H9 (cell line): ENCODE data around the gene MGAT4A. TPM values are rescaled to one million over a fixed set of nuclear protein-coding genes. Genes with fewer than 3 reads are reported as not detected.

ENCODE experiments used
- DNase-seq: peaks from one replicate; pipeline ENCODE4 v3.0.0-alpha.2; 2017
- H2AFZ ChIP-seq: one replicate; pipeline ENCODE4 v1.6.1; 2013; ENCODE audit warnings: mild to moderate bottlenecking, low read length, control low read depth, moderate library complexity
- H2AK5ac ChIP-seq: 2 replicates; pipeline ENCODE4 v1.6.1; 2013; ENCODE audit warnings: low read length, control low read depth, mixed read lengths; ENCODE audit not compliant: insufficient read length
- H2BK120ac ChIP-seq: one replicate; pipeline ENCODE4 v1.6.1; 2013; ENCODE audit warnings: low read depth, mild to moderate bottlenecking, low read length, control low read depth, inconsistent platforms; ENCODE audit not compliant: poor library complexity, severe bottlenecking
- H2BK12ac ChIP-seq: 2 replicates; pipeline ENCODE4 v1.6.1; 2013; ENCODE audit warnings: low read length, control low read depth, mixed read lengths, low read depth; ENCODE audit not compliant: insufficient read length
- H2BK15ac ChIP-seq: 2 replicates; pipeline ENCODE4 v1.6.1; 2013; ENCODE audit warnings: low read depth, low read length, control low read depth
- H2BK20ac ChIP-seq: one replicate; pipeline ENCODE4 v1.6.1; 2013; ENCODE audit warnings: low read depth, mild to moderate bottlenecking, low read length, control low read depth, inconsistent platforms; ENCODE audit not compliant: poor library complexity, severe bottlenecking
- H2BK5ac ChIP-seq: 2 replicates; pipeline ENCODE4 v1.6.1; 2013; ENCODE audit warnings: low read length, control low read depth, mixed read lengths; ENCODE audit not compliant: insufficient read length
- H3K14ac ChIP-seq: 2 replicates; pipeline ENCODE4 v1.6.1; 2013; ENCODE audit warnings: low read length, control low read depth; ENCODE audit not compliant: insufficient read depth
- H3K18ac ChIP-seq: 2 replicates; pipeline ENCODE4 v1.6.1; 2013; ENCODE audit warnings: low read depth, mild to moderate bottlenecking, mixed read lengths, low read length, control low read depth; ENCODE audit not compliant: insufficient read length
- H3K23ac ChIP-seq: 2 replicates; pipeline ENCODE4 v1.6.1; 2013; ENCODE audit warnings: low read length, control low read depth, mixed read lengths, low read depth; ENCODE audit not compliant: insufficient read length
- H3K23me2 ChIP-seq: 2 replicates; pipeline ENCODE4 v1.6.1; 2013; ENCODE audit warnings: low read depth, mild to moderate bottlenecking, mixed read lengths, low read length, control low read depth; ENCODE audit not compliant: insufficient read length, poor library complexity, severe bottlenecking
- H3K27ac ChIP-seq: 2 replicates; pipeline ENCODE4 v1.5.1; 2013; ENCODE audit warnings: low read length, control low read depth, mixed read lengths, low read depth; ENCODE audit not compliant: insufficient read length
- H3K27me3 ChIP-seq: 2 replicates; pipeline ENCODE4 v1.6.1; 2013; ENCODE audit warnings: low read length, control low read depth, inconsistent platforms; ENCODE audit not compliant: insufficient read depth
- H3K4ac ChIP-seq: 2 replicates; pipeline ENCODE4 v1.6.1; 2013; ENCODE audit warnings: low read depth, mild to moderate bottlenecking, control low read depth, inconsistent platforms, low read length, moderate library complexity
- H3K4me1 ChIP-seq: 2 replicates; pipeline ENCODE4 v1.6.1; 2013; ENCODE audit warnings: low read length, control low read depth, inconsistent platforms; ENCODE audit not compliant: insufficient read depth
- H3K4me2 ChIP-seq: 2 replicates; pipeline ENCODE4 v1.6.1; 2013; ENCODE audit warnings: low read length, control low read depth, mixed read lengths; ENCODE audit not compliant: insufficient read length, insufficient read depth
- H3K56ac ChIP-seq: 2 replicates; pipeline ENCODE4 v1.6.1; 2013; ENCODE audit warnings: low read depth, mild to moderate bottlenecking, mixed read lengths, low read length, control low read depth; ENCODE audit not compliant: insufficient read length
- H3K79me1 ChIP-seq: 2 replicates; pipeline ENCODE4 v1.6.1; 2013; ENCODE audit warnings: low read depth, mild to moderate bottlenecking, moderate library complexity, low read length, control low read depth, inconsistent platforms; ENCODE audit not compliant: insufficient read depth, poor library complexity, severe bottlenecking
- H3K79me2 ChIP-seq: 2 replicates; pipeline ENCODE4 v1.6.1; 2013; ENCODE audit warnings: low read length, control low read depth, inconsistent platforms; ENCODE audit not compliant: insufficient read depth
- H3K9ac ChIP-seq: 2 replicates; pipeline ENCODE4 v1.6.1; 2013; ENCODE audit warnings: low read length, control low read depth, mixed read lengths; ENCODE audit not compliant: insufficient read length; ENCODE audit errors: extremely low read depth
- H3K9me3 ChIP-seq: one replicate; pipeline ENCODE4 v1.6.1; 2013; ENCODE audit warnings: low read depth, low read length, inconsistent platforms; ENCODE audit not compliant: control insufficient read depth
- H3T11ph ChIP-seq: one replicate; pipeline ENCODE4 v1.6.1; 2013; ENCODE audit warnings: mild to moderate bottlenecking, low read length, control low read depth, inconsistent platforms
- H4K20me1 ChIP-seq: one replicate; pipeline ENCODE4 v1.6.1; 2013; ENCODE audit not compliant: control insufficient read depth, insufficient read length, insufficient read depth
- H4K5ac ChIP-seq: 2 replicates; pipeline ENCODE4 v1.6.1; 2013; ENCODE audit warnings: low read depth, mild to moderate bottlenecking, mixed read lengths, low read length, control low read depth; ENCODE audit not compliant: insufficient read length
- H4K8ac ChIP-seq: replicated peaks from 2 replicates; pipeline ENCODE4 v1.6.1; 2013; ENCODE audit warnings: low read length, control low read depth, mixed read lengths, low read depth; ENCODE audit not compliant: insufficient read length
- H4K91ac ChIP-seq: 2 replicates; pipeline ENCODE4 v1.6.1; 2013; ENCODE audit warnings: low read depth, mild to moderate bottlenecking, moderate library complexity, mixed read lengths, low read length, control low read depth; ENCODE audit not compliant: insufficient read length
- H3K27ac Mint-ChIP-seq, 3 experiments: 2 replicates in 2 of 3; 3 replicates in 1 of 3; pipeline ENCODE4 v1.8.0; 2020 to 2021; ENCODE audit warnings: mixed read lengths in 3 of 3, mild to moderate bottlenecking in 1 of 3, moderate library complexity in 1 of 3
- H3K27me3 Mint-ChIP-seq: 2 replicates; pipeline ENCODE4 v1.8.0; 2021; ENCODE audit warnings: low read depth, mild to moderate bottlenecking, moderate library complexity, mixed read lengths
- H3K36me3 Mint-ChIP-seq, 3 experiments: 2 replicates in 2 of 3; 3 replicates in 1 of 3; pipeline ENCODE4 v1.8.0; 2020 to 2021; ENCODE audit warnings: low read depth in 3 of 3, mixed read lengths in 3 of 3; ENCODE audit not compliant: insufficient read depth in 1 of 3
- H3K4me1 Mint-ChIP-seq, 2 experiments: 2 replicates each; pipeline ENCODE4 v1.8.0; 2020; ENCODE audit warnings: mixed read lengths in 2 of 2
- H3K4me3 Mint-ChIP-seq, 2 experiments: 2 replicates in 1 of 2; 3 replicates in 1 of 2; pipeline ENCODE4 v1.8.0; 2020 to 2021; ENCODE audit warnings: mild to moderate bottlenecking in 2 of 2, mixed read lengths in 2 of 2, moderate library complexity in 1 of 2
- H3K9me3 Mint-ChIP-seq, 2 experiments: 2 replicates in 1 of 2; 3 replicates in 1 of 2; pipeline ENCODE4 v1.8.0; 2020; ENCODE audit warnings: mild to moderate bottlenecking in 2 of 2, mixed read lengths in 2 of 2, moderate library complexity in 1 of 2
- CTCF ChIP-seq: fragments of 200-600 bp; sonication (generic); conservative IDR thresholded peaks from 3 replicates; pipeline ENCODE4 v1.8.0; 2021; ENCODE audit warnings: antibody characterized with exemption, mild to moderate bottlenecking
- WGBS: extraction: QIAGEN DNeasy Blood & Tissue Kit; methylation state at CpG from one replicate; pipeline ENCODE4 v1.1.7; 2013; ENCODE audit warnings: missing lambda C conversion rate, low lambda C conversion rate, mixed read lengths; ENCODE audit not compliant: insufficient read length; ENCODE audit errors: extremely low coverage; 5-methylcytosine and 5-hydroxymethylcytosine counted together
- total RNA-seq: library from RNA; stranded (reverse); gene quantifications from 2 replicates; pipeline ENCODE4 v1.2.1, GENCODE V29; 2021

Gene MGAT4A
- total RNA-seq, 1 experiment from 2014 or later: 3.5 TPM

GRCh38 chr2:98586551-98587140 lies 144.3 kb downstream of the MGAT4A start:
- H3K14ac ChIP-seq: no peak overlapping the region
- no CpG with 5 or more reads among the region's 6 CpGs for WGBS
- H3K4me3 Mint-ChIP-seq: no peak overlapping the region

More at GRCh38 chr2:98586551-98587140, 144.3 kb downstream of the MGAT4A start:
- Histone ChIP-seq H4K20me1 (no peaks in the 10 kb centered on the region), H3K9ac (no peak overlapping the region), H3K23ac (no peak overlapping the region), H2BK120ac (no peak overlapping the region), H4K91ac (no peak overlapping the region), H2BK5ac (no peak overlapping the region), H3K18ac (no peak overlapping the region), H3K9me3 (no peaks in the 10 kb centered on the region), H3K27ac (no peak overlapping the region), H2AFZ (no peak overlapping the region), H3K4ac (no peak overlapping the region), H2AK5ac (no peak overlapping the region), H3K27me3 (no peaks in the 10 kb centered on the region), H3K56ac (no peak overlapping the region), H3T11ph (no peak overlapping the region), H3K4me1 (no peaks in the 10 kb centered on the region), H3K79me1 (no peaks in the 10 kb centered on the region), H2BK15ac (no peak overlapping the region), H3K4me2 (no peak overlapping the region), H4K5ac (no peak overlapping the region), H3K23me2 (no peaks in the 10 kb centered on the region), H2BK12ac (no peak overlapping the region), H4K8ac (no peak overlapping the region), H2BK20ac (no peak overlapping the region), H3K79me2 (no peaks in the 10 kb centered on the region)
- no peaks in the 10 kb centered on the region for H3K9me3 Mint-ChIP-seq
- peaks cover 0 to 46% (median 18%) of the 10 kb centered on the region in 3 experiments; a peak in 5 of 7 replicates for H3K36me3 Mint-ChIP-seq
- H3K4me1 Mint-ChIP-seq: no peaks in the 10 kb centered on the region
- DNase-seq: no peak
- peak overlapping the region in 1 of 3 experiments; percentile 81; a peak in 1 of 7 replicates for H3K27ac Mint-ChIP-seq
- H3K27me3 Mint-ChIP-seq: no peaks in the 10 kb centered on the region
- TF ChIP-seq CTCF: no peak
